ENCODE data around the gene LLGL1. TPM values are rescaled to one million over a fixed set of nuclear protein-coding genes. Genes with fewer than 3 reads are reported as not detected.

LLGL1 gene
- polyA plus RNA-seq, 1 donor = 16.1 TPM

GRCh38 chr17:18258356-18259038, 33.1 kb downstream of the LLGL1 start, which contains the start of gene FLII:
Gene FLII (minus strand): TSS chr17:18258738. CDS start chr17:18258690, 48 bp downstream.
- peaks cover 41% of the 10 kb centered on the region for H3K36me3 ChIP-seq (ENCODE audit: control insufficient read depth, insufficient read depth, low read length)
- H3K27me3 ChIP-seq (ENCODE audit: control insufficient read depth, insufficient read depth, low read length) = no peaks in the 10 kb centered on the region
- H3K4me3 ChIP-seq (ENCODE audit: low read length) = peak within 1 kb of the TSS; percentile 65
- H3K27ac ChIP-seq (ENCODE audit: low read length) = peak within 1 kb of the TSS; percentile 71
- H3K9me3 ChIP-seq (ENCODE audit: control insufficient read depth, low read depth, low read length) = no peaks in the 10 kb centered on the region
- H3K4me1 ChIP-seq (ENCODE audit: control insufficient read depth, insufficient read depth, low read length) = peaks cover 36% of the 10 kb centered on the region
- peak in 1 of 2 donors; percentile 71 for DNase-seq
- no CpG with 5 or more reads among the region's 71 CpGs for WGBS (ENCODE audit: insufficient coverage, low lambda C conversion rate)

DNA sequence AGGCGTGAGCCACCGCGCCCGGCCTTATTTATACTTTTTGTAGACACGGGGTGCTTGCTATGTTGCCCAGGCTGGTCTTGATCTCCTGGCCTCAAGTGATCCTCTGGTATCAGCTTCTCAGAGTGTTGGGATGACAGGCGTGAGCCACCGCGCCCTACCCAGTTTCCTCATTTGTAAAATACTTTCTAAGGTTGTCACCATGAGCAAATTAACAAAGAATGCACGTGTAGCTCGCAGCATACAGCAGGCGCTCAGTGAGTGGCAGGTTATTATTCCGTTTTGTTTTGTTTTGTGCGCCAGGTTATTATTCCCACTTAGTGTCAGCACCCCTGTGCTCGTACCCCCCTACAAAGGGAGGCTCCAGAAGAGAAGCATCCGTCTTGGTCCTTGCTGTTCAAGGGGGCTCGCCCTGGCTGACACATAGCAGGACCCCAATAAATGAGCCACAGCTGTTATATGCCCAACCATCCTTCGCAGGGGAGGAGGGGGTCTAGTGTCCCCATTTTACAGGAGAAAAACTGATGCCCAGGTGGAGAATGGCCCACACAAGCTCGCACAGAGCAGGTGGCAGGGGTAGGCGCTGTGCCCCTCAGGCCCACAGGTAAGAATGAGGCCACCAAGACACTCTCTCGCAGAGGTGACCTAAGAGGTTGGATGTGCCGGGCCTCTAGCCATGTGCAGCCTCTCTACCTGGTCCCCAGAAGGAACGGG, 34.3 kb downstream of the LLGL1 start:
- H3K4me1 ChIP-seq (ENCODE audit: control insufficient read depth, insufficient read depth, low read length) = peaks cover 36% of the 10 kb centered on the region

GRCh38 chr17:18260332-18261145, 35.1 kb downstream of the LLGL1 start, which contains the start of gene MIEF2:
Gene MIEF2 (plus strand): TSS chr17:18260662. CDS start chr17:18262721, 2,059 bp downstream.
- H3K27me3 ChIP-seq (ENCODE audit: control insufficient read depth, insufficient read depth, low read length) = no peaks in the 10 kb centered on the region
- peaks cover 41% of the 10 kb centered on the region for H3K36me3 ChIP-seq (ENCODE audit: control insufficient read depth, insufficient read depth, low read length)
- H3K4me1 ChIP-seq (ENCODE audit: control insufficient read depth, insufficient read depth, low read length) = peaks cover 36% of the 10 kb centered on the region
- peak within 1 kb of the TSS; percentile 92 for H3K4me3 ChIP-seq (ENCODE audit: low read length)
- WGBS (ENCODE audit: insufficient coverage, low lambda C conversion rate) = no CpG with 5 or more reads among the region's 72 CpGs
- peak within 1 kb of the TSS; percentile 76 for H3K27ac ChIP-seq (ENCODE audit: low read length)
- DNase-seq = peak; percentile 95 to 97
- H3K9me3 ChIP-seq (ENCODE audit: control insufficient read depth, low read depth, low read length) = no peaks in the 10 kb centered on the region

More for the DNA sequence above, 34.3 kb downstream of the LLGL1 start:
- WGBS (ENCODE audit: insufficient coverage, low lambda C conversion rate) = 93% methylated on average over 3 of the region's 22 CpGs
- peak overlapping the region; percentile 76 for H3K27ac ChIP-seq (ENCODE audit: low read length)
- peak overlapping the region; percentile 92 for H3K4me3 ChIP-seq (ENCODE audit: low read length)
- peaks cover 41% of the 10 kb centered on the region for H3K36me3 ChIP-seq (ENCODE audit: control insufficient read depth, insufficient read depth, low read length)
- peak in 1 of 2 donors; percentile 14 for DNase-seq
- H3K27me3 ChIP-seq (ENCODE audit: control insufficient read depth, insufficient read depth, low read length) = no peaks in the 10 kb centered on the region
- H3K9me3 ChIP-seq (ENCODE audit: control insufficient read depth, low read depth, low read length) = no peaks in the 10 kb centered on the region

DNA sequence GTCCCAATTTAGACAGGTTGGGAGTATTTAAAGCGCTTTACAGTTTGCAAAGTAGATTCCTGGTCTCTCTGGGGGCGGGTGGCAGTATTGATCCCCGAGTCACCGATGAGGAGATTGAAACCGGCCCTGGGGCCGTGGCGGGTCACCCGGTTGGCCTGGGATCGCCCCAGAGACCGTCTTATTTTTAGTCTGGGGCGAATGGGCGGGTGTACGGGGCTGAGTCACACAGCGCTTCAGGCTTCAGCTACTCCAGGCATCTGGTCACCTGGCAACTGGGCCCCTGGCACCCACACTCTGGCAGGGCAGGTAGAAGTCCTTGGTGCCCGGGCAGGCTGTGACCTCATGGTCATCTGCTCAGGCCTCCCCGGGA, 35.7 kb downstream of the LLGL1 start:
- H3K9me3 ChIP-seq (ENCODE audit: control insufficient read depth, low read depth, low read length) = no peaks in the 10 kb centered on the region
- DNase-seq = peak; percentile 35 to 55
- peaks cover 36% of the 10 kb centered on the region for H3K4me1 ChIP-seq (ENCODE audit: control insufficient read depth, insufficient read depth, low read length)
- H3K36me3 ChIP-seq (ENCODE audit: control insufficient read depth, insufficient read depth, low read length) = peaks cover 37% of the 10 kb centered on the region
- peak overlapping the region; percentile 76 for H3K27ac ChIP-seq (ENCODE audit: low read length)
- WGBS (ENCODE audit: insufficient coverage, low lambda C conversion rate) = no CpG with 5 or more reads among the region's 16 CpGs
- peak overlapping the region; percentile 92 for H3K4me3 ChIP-seq (ENCODE audit: low read length)
- no peaks in the 10 kb centered on the region for H3K27me3 ChIP-seq (ENCODE audit: control insufficient read depth, insufficient read depth, low read length)

DNA sequence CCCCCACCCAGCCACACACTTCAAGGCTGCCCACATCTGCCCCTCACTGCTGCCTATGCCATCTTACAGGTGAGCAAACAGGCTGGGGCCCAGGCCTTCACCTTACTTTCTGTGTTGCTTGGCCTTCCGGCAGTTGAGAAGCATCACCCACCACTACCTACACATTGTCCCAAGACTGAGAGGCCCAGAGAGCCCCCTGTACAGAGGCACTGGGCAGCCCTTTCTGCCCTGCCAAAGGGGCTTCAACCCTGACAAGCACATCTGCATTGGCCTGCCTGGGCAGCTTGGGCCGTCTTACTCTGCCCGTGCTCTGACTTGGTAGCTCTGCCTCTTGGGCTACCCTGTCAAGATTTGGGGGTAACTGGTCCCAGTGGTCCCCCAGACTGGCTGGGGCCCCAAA, 36.2 kb downstream of the LLGL1 start:
- Histone ChIP-seq H3K27ac (ENCODE audit: low read length) (no peak overlapping the region), H3K36me3 (ENCODE audit: control insufficient read depth, insufficient read depth, low read length) (peaks cover 35% of the 10 kb centered on the region), H3K4me1 (ENCODE audit: control insufficient read depth, insufficient read depth, low read length) (peaks cover 34% of the 10 kb centered on the region), H3K4me3 (ENCODE audit: low read length) (peak overlapping the region; percentile 92), H3K9me3 (ENCODE audit: control insufficient read depth, low read depth, low read length) (no peaks in the 10 kb centered on the region), H3K27me3 (ENCODE audit: control insufficient read depth, insufficient read depth, low read length) (no peaks in the 10 kb centered on the region)
- no CpG with 5 or more reads among the region's 3 CpGs for WGBS (ENCODE audit: insufficient coverage, low lambda C conversion rate)
- peak in 1 of 2 donors; percentile 20 for DNase-seq

GRCh38 chr17:18262111-18262510, 36.7 kb downstream of the LLGL1 start:
- no CpG with 5 or more reads among the region's 2 CpGs for WGBS (ENCODE audit: insufficient coverage, low lambda C conversion rate)
- no peaks in the 10 kb centered on the region for H3K27me3 ChIP-seq (ENCODE audit: control insufficient read depth, insufficient read depth, low read length)
- DNase-seq = no peak
- H3K36me3 ChIP-seq (ENCODE audit: control insufficient read depth, insufficient read depth, low read length) = peaks cover 34% of the 10 kb centered on the region
- H3K27ac ChIP-seq (ENCODE audit: low read length) = no peak overlapping the region
- no peak overlapping the region for H3K4me3 ChIP-seq (ENCODE audit: low read length)
- peaks cover 30% of the 10 kb centered on the region for H3K4me1 ChIP-seq (ENCODE audit: control insufficient read depth, insufficient read depth, low read length)
- no peaks in the 10 kb centered on the region for H3K9me3 ChIP-seq (ENCODE audit: control insufficient read depth, low read depth, low read length)

DNA sequence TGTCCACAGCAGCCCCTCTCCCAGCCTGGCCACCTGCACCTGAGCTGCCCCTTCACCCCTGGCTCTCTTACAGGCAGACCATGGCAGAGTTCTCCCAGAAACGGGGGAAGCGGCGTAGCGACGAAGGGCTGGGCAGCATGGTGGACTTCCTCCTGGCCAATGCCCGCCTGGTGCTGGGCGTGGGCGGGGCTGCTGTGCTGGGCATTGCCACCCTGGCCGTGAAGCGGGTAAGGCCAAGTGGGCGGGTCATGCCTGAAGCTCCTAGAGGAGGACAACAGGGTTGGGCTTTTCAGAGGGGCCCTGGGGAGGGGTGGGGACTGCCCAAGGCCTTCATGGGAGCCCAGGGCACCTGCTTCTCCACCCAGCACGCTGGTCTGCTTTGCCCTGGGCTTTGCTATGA, 37.2 kb downstream of the LLGL1 start:
- Histone ChIP-seq H3K4me1 (ENCODE audit: control insufficient read depth, insufficient read depth, low read length) (peaks cover 25% of the 10 kb centered on the region), H3K9me3 (ENCODE audit: control insufficient read depth, low read depth, low read length) (no peaks in the 10 kb centered on the region), H3K27me3 (ENCODE audit: control insufficient read depth, insufficient read depth, low read length) (no peaks in the 10 kb centered on the region), H3K27ac (ENCODE audit: low read length) (no peak overlapping the region), H3K36me3 (ENCODE audit: control insufficient read depth, insufficient read depth, low read length) (peaks cover 34% of the 10 kb centered on the region), H3K4me3 (ENCODE audit: low read length) (no peak overlapping the region)
- WGBS (ENCODE audit: insufficient coverage, low lambda C conversion rate) = no CpG with 5 or more reads among the region's 12 CpGs
- DNase-seq = no peak

GRCh38 chr17:18263885-18264682, 38.6 kb downstream of the LLGL1 start:
- Histone ChIP-seq H3K36me3 (ENCODE audit: control insufficient read depth, insufficient read depth, low read length) (peaks cover 34% of the 10 kb centered on the region), H3K4me1 (ENCODE audit: control insufficient read depth, insufficient read depth, low read length) (peaks cover 18% of the 10 kb centered on the region), H3K27me3 (ENCODE audit: control insufficient read depth, insufficient read depth, low read length) (no peaks in the 10 kb centered on the region), H3K4me3 (ENCODE audit: low read length) (no peak overlapping the region), H3K27ac (ENCODE audit: low read length) (no peak overlapping the region), H3K9me3 (ENCODE audit: control insufficient read depth, low read depth, low read length) (no peaks in the 10 kb centered on the region)
- no peak for DNase-seq
- WGBS (ENCODE audit: insufficient coverage, low lambda C conversion rate) = no CpG with 5 or more reads among the region's 50 CpGs

- peaks cover 34% of the 10 kb centered on the region for H3K36me3 ChIP-seq (ENCODE audit: control insufficient read depth, insufficient read depth, low read length)
- no peak overlapping the region for H3K27ac ChIP-seq (ENCODE audit: low read length)
- no peak overlapping the region for H3K4me3 ChIP-seq (ENCODE audit: low read length)
- H3K27me3 ChIP-seq (ENCODE audit: control insufficient read depth, insufficient read depth, low read length) = no peaks in the 10 kb centered on the region
- no peak for DNase-seq
- WGBS (ENCODE audit: insufficient coverage, low lambda C conversion rate) = no CpG with 5 or more reads among the region's 10 CpGs
- no peaks in the 10 kb centered on the region for H3K9me3 ChIP-seq (ENCODE audit: control insufficient read depth, low read depth, low read length)
- peaks cover 1% of the 10 kb centered on the region for H3K4me1 ChIP-seq (ENCODE audit: control insufficient read depth, insufficient read depth, low read length)
These were observed 41.9 kb downstream of the LLGL1 start for GRCh38 chr17:18267366-18267765.

All from large intestine (tissue), 3 donors.